Daoy (cell line): ENCODE measurements around the gene AMBP. TPM values are rescaled to one million over a fixed set of nuclear protein-coding genes. Genes with fewer than 3 reads are reported as not detected.

Experiments used
- DNase-seq: peaks from one replicate; pipeline ENCODE4 v3.0.0-alpha.2; 2015; ENCODE audit warnings: low read depth
- total RNA-seq: library from RNA; depleted of rRNA; stranded (reverse); fragments of >200 nt; shearing (Covaris generic); gene quantifications from 2 replicates; pipeline ENCODE4 v1.2.3, GENCODE V29; 2014

The AMBP gene
- total RNA-seq, 1 experiment from 2014 or later, result 0.91 TPM

- no peak for DNase-seq
Measured at GRCh38 chr9:114031948-114032840, 45.9 kb downstream of the AMBP start.

DNA sequence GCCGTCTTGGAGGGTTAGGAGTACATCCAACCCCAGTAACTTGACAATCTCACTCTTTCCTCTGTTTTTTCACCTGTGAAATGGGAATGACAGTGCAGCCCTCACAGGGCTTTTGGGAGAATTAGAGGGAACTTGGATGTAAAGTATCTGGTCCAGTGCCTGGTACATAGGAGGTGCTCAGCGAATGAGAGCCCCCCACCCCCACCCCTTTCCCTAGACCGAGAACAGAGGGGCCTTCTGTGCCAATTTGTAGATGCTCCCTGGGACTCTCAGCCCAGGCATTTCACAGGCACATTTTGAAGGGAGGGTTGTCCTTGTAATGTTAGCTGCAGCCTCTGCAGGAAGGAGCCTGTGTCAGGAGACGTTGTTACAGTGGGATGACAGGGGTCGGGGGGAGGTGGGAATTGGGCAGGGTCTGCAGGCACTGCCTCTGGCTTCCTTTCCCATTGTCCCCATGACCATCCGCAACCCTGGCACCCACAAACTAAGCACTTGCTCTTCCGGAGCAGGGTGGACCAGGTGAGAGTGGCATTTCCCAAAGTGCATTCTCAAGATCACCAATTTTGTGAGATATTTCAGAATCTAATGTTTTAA, 47.0 kb downstream of the AMBP start:
- no peak for DNase-seq

- no peak for DNase-seq
Measured at GRCh38 chr9:114030364-114030763, 47.7 kb downstream of the AMBP start.

DNA sequence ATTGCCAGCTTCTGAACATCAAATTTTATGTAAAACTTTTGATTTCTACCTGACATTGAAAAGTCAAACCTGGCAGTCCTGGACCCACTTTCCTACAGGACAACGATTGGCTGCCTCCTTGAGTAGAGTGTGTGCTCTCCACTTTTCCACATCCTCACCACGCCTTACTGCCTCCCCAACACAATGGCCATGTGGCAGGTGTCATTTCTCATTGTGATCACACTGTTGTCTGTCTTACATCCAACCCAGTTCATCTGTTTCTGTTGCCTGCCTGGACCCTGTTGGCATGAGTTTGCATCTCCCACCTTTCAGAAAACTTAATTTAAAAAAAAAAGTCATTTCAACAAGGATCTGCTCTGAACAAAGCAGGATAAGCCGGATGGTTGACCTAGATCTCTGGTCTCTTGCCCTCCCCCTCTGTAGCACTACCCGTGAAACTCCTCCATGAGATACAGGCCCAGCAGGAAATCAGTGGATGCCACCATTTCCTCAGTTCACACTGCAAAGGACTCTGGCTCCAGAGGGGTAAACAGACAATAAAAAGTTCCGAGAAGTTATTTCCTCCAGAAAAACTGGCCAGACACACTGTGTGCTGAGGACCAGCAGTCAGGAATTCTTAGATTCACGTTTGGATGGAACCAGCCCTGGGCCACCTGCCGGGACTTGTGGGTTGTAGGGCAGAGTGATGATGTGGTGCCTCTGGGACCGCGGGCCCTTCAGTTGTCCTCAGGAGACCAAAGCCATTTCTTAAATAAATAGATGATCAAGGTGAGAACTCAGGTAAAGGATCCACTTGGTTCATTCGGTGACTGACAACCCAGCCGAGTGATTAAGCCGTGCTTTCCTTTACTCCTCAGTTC, 48.6 kb downstream of the AMBP start:
- no peak for DNase-seq

DNA sequence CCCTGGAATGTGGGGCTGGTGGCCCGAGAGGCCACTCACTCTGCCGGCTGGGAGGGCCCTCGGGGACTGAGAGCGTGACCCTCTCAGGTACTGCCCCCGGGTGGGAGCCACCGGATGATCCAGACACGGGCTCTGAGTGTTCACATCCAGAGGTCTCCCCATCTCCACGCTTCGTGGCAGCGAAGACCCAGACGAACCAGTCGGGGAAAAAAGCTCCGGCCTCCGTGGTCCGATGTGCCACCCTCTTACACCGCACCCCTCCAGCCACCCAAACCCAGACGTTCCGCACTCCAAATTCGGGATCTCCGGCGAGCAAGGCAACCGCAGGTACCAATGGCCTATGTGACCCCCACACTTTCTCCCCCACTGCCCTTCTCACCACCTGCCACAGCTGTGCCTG, 49.5 kb downstream of the AMBP start:
- no peak for DNase-seq

GRCh38 chr9:114027863-114028465, 50.1 kb downstream of the AMBP start:
- DNase-seq, result no peak

GRCh38 chr9:114027159-114027862, 50.8 kb downstream of the AMBP start:
- no peak for DNase-seq

- no peak for DNase-seq
Measured at GRCh38 chr9:114026335-114026734, 51.8 kb downstream of the AMBP start.

- no peak for DNase-seq
Measured at GRCh38 chr9:114025760-114026159, 52.3 kb downstream of the AMBP start.

- DNase-seq, result no peak
Measured at GRCh38 chr9:114025196-114025753, 52.8 kb downstream of the AMBP start.

DNA sequence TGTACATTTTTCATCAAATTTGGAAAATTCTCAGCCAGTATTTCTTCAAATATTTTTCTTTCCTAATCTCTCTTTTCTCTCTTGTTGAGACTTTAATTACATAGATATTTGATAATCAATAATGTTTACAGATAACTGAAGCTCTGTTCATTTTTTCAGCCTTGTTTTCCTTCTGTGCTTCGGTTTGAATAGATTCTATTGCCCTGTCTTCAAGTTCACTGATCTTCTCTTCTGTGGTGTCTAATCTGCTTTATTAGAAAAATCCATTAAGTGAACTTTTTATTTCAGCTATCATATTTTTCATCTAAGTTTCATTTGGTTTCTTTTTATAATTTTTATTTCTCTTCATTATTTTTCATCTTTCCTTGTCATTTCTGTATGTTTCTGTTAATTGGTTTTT, 54.1 kb downstream of the AMBP start:
- DNase-seq, result no peak

DNA sequence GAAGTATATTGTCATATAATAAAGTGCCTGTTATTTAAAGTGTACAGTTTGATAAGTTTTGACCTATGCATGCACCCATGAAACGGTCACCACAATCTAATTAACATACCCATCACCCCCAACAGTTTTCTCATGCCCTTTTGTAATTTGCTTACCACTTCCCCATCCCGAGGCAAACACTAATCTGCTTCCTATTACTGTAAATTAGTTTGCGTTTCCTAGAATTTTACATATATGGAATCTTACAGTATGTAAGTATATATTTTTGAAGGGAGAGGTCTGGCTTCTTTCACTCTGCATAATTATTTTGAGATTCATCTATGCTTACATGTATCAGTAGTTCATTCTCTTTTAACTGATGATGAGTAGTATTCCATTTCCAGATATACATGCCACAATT, 56.5 kb downstream of the AMBP start:
- DNase-seq, result no peak

GRCh38 chr9:114017741-114018715, 60.1 kb downstream of the AMBP start:
- peak; percentile 3 for DNase-seq

GRCh38 chr9:114016629-114017423, 61.3 kb downstream of the AMBP start:
- DNase-seq, result no peak

DNA sequence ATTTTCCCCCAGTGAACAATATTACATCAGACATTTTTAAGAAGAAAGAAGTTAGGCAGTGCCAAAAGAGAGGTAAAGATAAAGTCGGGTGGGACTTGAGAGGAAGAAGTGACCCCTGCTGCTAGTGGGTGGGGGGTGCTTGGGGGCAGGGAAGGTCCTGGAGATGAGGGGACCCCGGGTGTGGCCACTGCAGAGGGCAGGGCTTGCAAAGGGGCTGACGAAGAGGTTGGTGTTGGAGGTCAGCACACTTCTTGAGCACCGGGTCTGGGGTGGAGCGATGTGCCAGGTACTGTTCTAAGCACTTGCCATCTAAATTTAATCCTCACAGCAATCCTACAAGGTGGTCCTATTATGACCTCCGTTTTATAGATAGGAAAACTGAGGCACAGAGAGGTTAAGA, 62.0 kb downstream of the AMBP start:
- no peak for DNase-seq

DNA sequence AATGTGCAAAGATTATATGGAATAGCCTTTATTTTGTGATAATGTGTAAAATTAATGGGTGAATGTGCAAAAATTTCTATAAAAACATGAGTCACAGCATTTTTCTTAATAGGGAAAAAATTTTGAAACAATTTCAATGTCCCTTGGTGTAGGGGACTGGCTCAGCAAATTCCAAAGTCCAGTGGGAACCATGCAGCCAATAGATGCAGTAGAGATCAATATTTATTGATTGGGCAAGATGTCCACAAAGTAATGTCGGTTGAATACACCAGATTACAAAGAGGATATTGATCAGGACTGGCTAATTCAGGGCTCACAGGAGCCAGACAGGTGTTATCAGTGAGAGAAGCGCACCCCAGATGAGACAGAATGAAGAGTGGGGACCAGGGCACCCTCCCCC, 62.5 kb downstream of the AMBP start:
- DNase-seq, result no peak

- no peak for DNase-seq
Measured at GRCh38 chr9:114014044-114014443, 64.1 kb downstream of the AMBP start.

- DNase-seq, result no peak
Measured at GRCh38 chr9:114012126-114012525, 66.0 kb downstream of the AMBP start.

DNA sequence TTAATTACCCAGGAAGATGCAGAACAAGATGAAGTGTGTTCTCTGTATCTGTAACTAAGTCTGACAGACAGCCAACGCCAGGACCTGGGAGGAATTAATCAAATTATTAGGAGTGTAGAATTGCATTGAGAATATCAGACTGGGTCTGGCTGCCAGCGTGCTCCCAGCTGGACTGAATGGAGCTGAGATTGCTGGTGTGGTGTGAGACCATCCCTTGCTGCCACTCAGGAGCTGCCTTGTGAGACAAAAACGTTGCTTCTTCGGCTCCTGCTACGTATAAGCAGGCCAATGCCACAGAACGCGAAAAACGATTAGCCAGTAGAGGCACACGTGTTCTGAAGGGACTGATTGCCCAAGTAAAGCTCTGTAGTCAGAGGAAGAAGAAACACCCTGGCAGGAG, 66.8 kb downstream of the AMBP start:
- no peak for DNase-seq
